Bone marrow (tissue), 2 donors: ENCODE results near the gene SLC6A13.
"Not testable (repeated sequence)": the region's sequence is repeated elsewhere in the genome, so short reads cannot be mapped to it uniquely, and the experiment has no call there.

Experiments
- DNase-seq, 2 donors: peaks; one replicate each; lab custom pipeline; 2025; lab: John Stamatoyannopoulos, UW

The SLC6A13 gene

GRCh38 chr12:197911-198695 is 64.5 kb downstream of the SLC6A13 start:
- DNase-seq = no peak

- DNase-seq = no peak
Observed at GRCh38 chr12:197347-197746, 65.3 kb downstream of the SLC6A13 start.

- no peak for DNase-seq
Observed at GRCh38 chr12:196436-196835, 66.2 kb downstream of the SLC6A13 start.

DNA sequence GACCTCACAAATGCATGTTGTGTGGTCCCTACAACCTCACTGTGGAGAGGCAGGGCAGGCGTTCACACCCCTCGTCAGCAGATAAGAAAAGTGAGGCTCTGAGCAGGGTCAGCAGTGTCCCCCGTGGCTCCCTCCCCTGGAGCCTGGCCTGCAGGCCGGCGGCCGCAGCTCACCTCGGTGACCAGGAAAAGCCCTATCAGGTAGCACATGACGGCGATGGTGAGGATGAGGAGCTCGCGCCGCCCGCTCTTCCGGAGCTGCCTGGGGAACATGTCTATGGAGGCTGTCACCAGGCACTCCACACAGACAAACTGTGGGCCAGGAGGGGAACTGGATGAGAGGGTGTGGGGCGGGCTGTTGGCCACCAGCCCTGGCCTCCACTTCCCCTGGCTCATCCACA is 66.7 kb downstream of the SLC6A13 start:
- no peak for DNase-seq

- DNase-seq = no peak
Observed at GRCh38 chr12:195156-195555, 67.5 kb downstream of the SLC6A13 start.

DNA sequence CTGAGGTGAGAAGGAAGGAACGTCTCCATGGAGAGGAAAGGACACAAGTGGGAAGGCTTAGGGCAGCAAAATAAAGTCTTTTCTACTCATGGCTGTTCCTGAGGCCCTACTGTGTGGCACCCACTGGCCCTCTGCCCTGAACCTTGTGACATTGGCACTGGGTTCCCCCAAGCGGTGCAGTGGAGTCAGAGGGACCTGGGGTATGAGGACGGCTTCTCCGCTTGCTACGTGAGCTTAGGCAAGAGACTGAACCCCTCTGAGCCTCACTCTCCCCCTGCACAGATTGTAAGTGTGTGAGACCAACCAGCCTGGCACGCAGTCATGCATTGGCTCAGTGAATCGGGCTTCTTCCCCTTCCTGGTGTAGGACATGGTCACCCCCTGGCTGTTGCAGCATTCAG is 68.4 kb downstream of the SLC6A13 start:
- no peak for DNase-seq

GRCh38 chr12:193261-193660 is 69.4 kb downstream of the SLC6A13 start:
- no peak for DNase-seq

DNA sequence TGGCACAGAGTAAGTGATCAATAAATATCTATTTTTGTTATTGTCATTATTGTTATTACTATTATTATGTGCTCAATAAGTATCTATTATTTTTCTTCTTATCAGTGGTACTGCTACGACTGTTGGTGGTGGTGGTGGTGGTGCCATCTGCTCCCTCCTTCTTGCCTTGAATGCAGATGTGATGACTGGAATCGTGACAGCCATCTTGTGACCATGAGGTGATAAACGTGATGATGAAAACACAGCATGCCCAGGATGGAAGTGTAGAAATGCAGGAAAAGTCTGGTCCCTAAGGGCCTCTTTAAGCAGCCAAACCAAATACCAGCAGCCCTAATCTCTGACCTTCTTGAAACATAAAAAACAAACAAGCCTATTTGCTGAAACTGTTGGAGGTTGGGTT is 71.1 kb downstream of the SLC6A13 start:
- no peak for DNase-seq

DNA sequence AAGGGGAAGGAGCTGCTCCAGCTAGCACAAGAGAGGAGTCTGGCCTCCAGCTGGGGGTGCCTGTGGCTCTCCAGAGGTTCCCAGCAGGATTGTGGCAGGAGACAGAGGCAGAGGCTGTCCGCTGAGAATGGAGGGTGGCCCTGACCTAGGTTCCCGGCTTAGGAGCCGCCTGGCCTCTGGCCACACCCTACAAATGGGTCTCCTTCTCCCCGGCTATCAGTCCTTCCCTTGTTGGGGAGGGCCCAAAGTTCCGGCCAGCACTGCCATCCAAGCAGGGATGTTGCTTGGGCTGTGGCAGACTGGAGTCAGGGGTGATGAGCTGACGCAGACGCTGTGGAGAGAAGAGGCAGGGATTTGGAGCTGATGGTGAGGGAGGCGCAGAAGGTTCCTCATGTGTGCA is 71.8 kb downstream of the SLC6A13 start:
- no peak for DNase-seq

- no peak for DNase-seq
Observed at GRCh38 chr12:189622-189962, 73.0 kb downstream of the SLC6A13 start.

- DNase-seq = peak in 1 of 2 donors; percentile 13
Observed at GRCh38 chr12:188910-189621, 73.6 kb downstream of the SLC6A13 start.

- DNase-seq = not testable (repeated sequence)
Observed at GRCh38 chr12:187986-188909, 74.4 kb downstream of the SLC6A13 start.

DNA sequence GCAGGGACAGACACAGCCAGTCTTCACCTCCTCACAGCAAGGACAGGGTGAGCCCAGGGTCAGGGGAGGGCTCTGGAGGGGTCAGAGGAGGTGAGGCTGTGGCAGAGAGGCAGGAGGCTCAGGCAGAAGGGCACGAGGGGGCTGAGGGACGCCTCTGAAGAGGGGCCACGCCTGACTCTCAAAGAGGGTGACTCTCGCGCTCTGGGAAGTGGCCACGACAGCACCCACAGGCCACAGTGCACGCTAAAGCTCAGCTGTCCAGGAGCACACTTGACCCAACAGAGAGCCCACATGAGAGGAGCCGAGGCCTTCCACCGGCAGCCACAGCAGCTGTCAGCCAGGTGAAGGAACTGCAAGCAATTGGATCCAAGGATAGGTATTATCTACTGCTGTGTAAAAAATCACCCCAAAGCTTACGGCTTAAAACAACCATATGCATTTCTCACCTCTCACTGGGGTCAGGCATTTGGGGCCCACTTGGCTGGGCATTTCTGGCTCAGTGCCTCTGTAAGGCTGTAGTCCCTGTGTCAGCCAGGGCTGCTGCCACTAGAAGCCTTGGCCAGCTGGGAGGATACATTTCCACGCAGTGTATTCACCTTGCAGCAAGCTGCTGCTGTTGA is 76.5 kb downstream of the SLC6A13 start:
- DNase-seq = no peak

DNA sequence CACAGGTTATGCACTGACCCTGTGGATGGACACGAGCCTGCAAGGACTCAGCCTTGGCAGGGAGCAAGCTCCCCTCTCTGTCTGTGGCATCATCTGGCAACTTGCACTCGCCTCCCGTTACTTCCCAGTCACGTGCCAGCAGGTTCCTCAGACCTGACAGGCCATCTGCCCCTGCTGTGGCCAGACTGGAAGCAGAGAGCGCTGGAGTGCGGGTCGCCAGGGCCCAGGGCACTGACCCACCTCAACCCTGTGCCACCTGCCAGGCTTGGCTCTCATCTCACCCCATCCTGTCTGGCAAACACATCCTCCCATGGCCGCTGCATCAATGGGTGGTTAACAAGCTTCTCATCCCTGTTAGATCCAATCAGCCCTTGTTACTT is 77.1 kb downstream of the SLC6A13 start:
- DNase-seq = no peak

DNA sequence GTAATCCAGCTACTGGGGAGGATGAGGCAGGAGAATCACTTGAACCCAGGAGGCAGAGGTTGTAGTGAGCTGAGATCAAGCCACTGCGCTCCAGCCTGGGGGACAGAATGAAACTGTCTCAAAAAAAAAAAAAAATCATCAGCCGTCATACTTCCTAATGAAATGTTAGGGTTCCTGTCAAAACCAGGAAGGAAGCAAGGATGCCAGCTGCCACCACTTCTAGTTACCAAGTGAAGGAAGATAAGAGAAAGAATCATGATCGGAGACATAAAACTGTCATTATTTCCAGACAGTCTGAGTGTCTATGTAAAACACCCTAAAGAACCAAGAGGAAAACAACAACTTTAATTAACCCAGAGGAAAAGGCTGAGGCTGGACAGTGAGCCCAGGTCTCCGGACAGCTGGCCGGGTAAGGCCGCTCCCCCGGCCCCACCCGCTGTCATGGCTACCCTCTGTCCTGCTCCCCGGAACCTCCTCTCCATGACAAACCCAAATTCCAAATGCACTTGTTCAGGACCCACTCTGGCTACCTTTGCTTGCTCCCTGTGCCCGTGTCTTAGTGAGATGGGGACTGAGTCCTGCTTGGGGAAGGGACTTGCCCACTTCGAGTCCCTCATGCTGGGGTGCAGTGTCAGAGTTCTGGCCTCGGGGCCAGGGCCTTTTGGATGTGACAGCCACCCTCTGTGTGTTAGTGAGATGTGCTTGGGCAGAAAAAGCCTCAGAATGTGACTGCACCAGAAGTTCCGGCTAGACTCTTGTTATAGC is 77.6 kb downstream of the SLC6A13 start:
- no peak for DNase-seq

DNA sequence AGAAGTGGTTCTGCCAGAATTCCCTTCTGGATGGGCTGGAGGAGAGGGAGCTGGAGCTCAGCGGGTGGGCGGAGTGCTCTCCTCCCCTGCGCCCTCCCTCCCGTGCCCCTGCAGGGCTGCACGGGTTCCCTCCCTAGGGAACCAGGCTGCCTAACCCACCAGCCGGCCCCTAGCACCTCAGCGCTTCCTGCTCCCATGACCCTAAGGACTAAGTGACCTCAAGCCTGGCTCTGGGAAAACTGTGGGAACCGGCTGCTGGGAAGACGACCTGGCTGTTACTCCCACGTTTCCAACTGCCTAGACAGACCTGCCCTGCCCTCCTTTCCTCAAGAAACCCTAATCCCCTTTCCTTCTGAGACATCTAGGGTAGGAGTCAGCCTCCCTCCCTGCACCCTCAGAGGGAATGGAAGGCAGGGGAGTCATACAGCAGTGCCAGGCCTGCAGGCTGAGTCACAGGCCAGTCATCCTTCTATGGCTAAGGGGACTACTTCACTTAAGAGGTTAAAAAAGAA is 80.2 kb downstream of the SLC6A13 start:
- DNase-seq = no peak

GRCh38 chr12:181921-182320 is 80.7 kb downstream of the SLC6A13 start:
- no peak for DNase-seq

- DNase-seq = peak in 1 of 2 donors; percentile 24
Observed at GRCh38 chr12:180445-180844, 82.2 kb downstream of the SLC6A13 start.

GRCh38 chr12:179885-180284 is 82.8 kb downstream of the SLC6A13 start:
- DNase-seq = no peak

- no peak for DNase-seq
Observed at GRCh38 chr12:179131-179884, 83.3 kb downstream of the SLC6A13 start.

DNA sequence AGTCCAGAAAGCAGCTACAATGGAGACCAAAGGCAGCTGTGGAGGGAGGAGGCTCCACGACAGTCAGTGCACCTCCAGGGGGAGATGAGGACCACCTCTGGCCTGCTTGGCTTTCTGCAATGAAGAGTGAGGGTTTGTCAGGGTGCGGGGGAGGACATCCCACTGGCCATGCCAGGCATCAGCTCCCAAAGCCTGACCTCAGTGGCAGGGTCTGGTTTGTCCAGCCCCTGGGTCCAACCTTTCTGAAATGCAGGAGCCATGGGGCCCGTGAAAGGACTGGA is 83.9 kb downstream of the SLC6A13 start:
- no peak for DNase-seq
